ENCODE results near the gene VTI1B. TPM values are rescaled to one million over a fixed set of nuclear protein-coding genes. Genes with fewer than 3 reads are reported as not detected.

Gene VTI1B
- total RNA-seq, 1 experiment from 2014 or later = 57.5 TPM

GRCh38 chr14:67650151-67650550, 24.3 kb downstream of the VTI1B start:
- Mint-ChIP-seq H3K27me3 (ENCODE audit: insufficient read depth, unreplicated experiment) (no peaks in the 10 kb centered on the region), H3K9me3 (ENCODE audit: unreplicated experiment) (no peaks in the 10 kb centered on the region), H3K4me1 (ENCODE audit: insufficient read depth, unreplicated experiment) (peaks cover 16% of the 10 kb centered on the region), H3K27ac (ENCODE audit: low read depth, unreplicated experiment) (peak overlapping the region; percentile 93), H3K4me3 (ENCODE audit: unreplicated experiment) (no peak overlapping the region), H3K36me3 (ENCODE audit: insufficient read depth, unreplicated experiment) (peaks cover 58% of the 10 kb centered on the region)
- ChIA-PET POLR2A (interaction anchor here (0.6 to 1.7 kb wide), 9 partner anchors 10 to 1142 kb away, joined by 3 to 8 read pairs (median 3); no protein-coding TSS in a partner anchor), CTCF (interaction anchor here (0.5 to 1.8 kb wide), 5 partner anchors 11 to 50 kb away, joined by 3 to 7 read pairs (median 4); no protein-coding TSS in a partner anchor)
- intact Hi-C loops (cut with micrococcal nuclease) = no loop called here
- no peak for TF ChIP-seq CTCF (IDR thresholded peaks at IDR 0.05; ENCODE audit: unreplicated experiment)
- BruUV-seq (replicated peaks) = no TSS peak
- DNase-seq (ENCODE audit: unreplicated experiment) = no peak

- ChIA-PET POLR2A (no interaction called here), CTCF (no interaction called here)
- no peak for DNase-seq (ENCODE audit: unreplicated experiment)
- H3K9me3 Mint-ChIP-seq (ENCODE audit: unreplicated experiment) = no peaks in the 10 kb centered on the region
- H3K4me1 Mint-ChIP-seq (ENCODE audit: insufficient read depth, unreplicated experiment) = peaks cover 13% of the 10 kb centered on the region
- H3K36me3 Mint-ChIP-seq (ENCODE audit: insufficient read depth, unreplicated experiment) = peaks cover 46% of the 10 kb centered on the region
- H3K27me3 Mint-ChIP-seq (ENCODE audit: insufficient read depth, unreplicated experiment) = no peaks in the 10 kb centered on the region
- no TSS peak for BruUV-seq (replicated peaks)
- no peak overlapping the region for H3K4me3 Mint-ChIP-seq (ENCODE audit: unreplicated experiment)
- TF ChIP-seq CTCF (IDR thresholded peaks at IDR 0.05; ENCODE audit: unreplicated experiment) = no peak
- H3K27ac Mint-ChIP-seq (ENCODE audit: low read depth, unreplicated experiment) = no peak overlapping the region
- intact Hi-C loops (cut with micrococcal nuclease) = no loop called here
These were observed 28.3 kb downstream of the VTI1B start for GRCh38 chr14:67646131-67646530.

GRCh38 chr14:67645414-67645813, 29.0 kb downstream of the VTI1B start:
- Mint-ChIP-seq H3K4me1 (ENCODE audit: insufficient read depth, unreplicated experiment) (peaks cover 6% of the 10 kb centered on the region), H3K9me3 (ENCODE audit: unreplicated experiment) (no peaks in the 10 kb centered on the region), H3K4me3 (ENCODE audit: unreplicated experiment) (no peak overlapping the region), H3K27me3 (ENCODE audit: insufficient read depth, unreplicated experiment) (no peaks in the 10 kb centered on the region), H3K36me3 (ENCODE audit: insufficient read depth, unreplicated experiment) (peaks cover 38% of the 10 kb centered on the region), H3K27ac (ENCODE audit: low read depth, unreplicated experiment) (no peak overlapping the region)
- no peak for TF ChIP-seq CTCF (IDR thresholded peaks at IDR 0.05; ENCODE audit: unreplicated experiment)
- ChIA-PET CTCF (no interaction called here), POLR2A (interaction anchor here (1.0 kb wide), 1 partner anchor 27 kb away, joined by 3 read pairs; no protein-coding TSS in a partner anchor)
- intact Hi-C loops (cut with micrococcal nuclease) = no loop called here
- no TSS peak for BruUV-seq (replicated peaks)
- no peak for DNase-seq (ENCODE audit: unreplicated experiment)

GRCh38 chr14:67644428-67644827, 30.0 kb downstream of the VTI1B start:
- BruUV-seq (replicated peaks) = no TSS peak
- no peaks in the 10 kb centered on the region for H3K27me3 Mint-ChIP-seq (ENCODE audit: insufficient read depth, unreplicated experiment)
- POLR2A ChIA-PET = interaction anchor here (0.6 to 1.5 kb wide), 12 partner anchors 9 to 60 kb away, joined by 3 to 7 read pairs (median 3); partner anchors contain the start of genes ARG2, PIGH and RDH11
- DNase-seq (ENCODE audit: unreplicated experiment) = peak; percentile 20
- CTCF ChIA-PET = interaction anchor here (0.5 to 1.9 kb wide), 7 partner anchors 22 to 227 kb away, joined by 3 to 14 read pairs (median 3); no protein-coding TSS in a partner anchor
- intact Hi-C loops (cut with micrococcal nuclease) = no loop called here
- peaks cover 5% of the 10 kb centered on the region for H3K4me1 Mint-ChIP-seq (ENCODE audit: insufficient read depth, unreplicated experiment)
- H3K4me3 Mint-ChIP-seq (ENCODE audit: unreplicated experiment) = no peak overlapping the region
- H3K27ac Mint-ChIP-seq (ENCODE audit: low read depth, unreplicated experiment) = no peak overlapping the region
- peaks cover 31% of the 10 kb centered on the region for H3K36me3 Mint-ChIP-seq (ENCODE audit: insufficient read depth, unreplicated experiment)
- no peak for TF ChIP-seq CTCF (IDR thresholded peaks at IDR 0.05; ENCODE audit: unreplicated experiment)
- H3K9me3 Mint-ChIP-seq (ENCODE audit: unreplicated experiment) = no peaks in the 10 kb centered on the region
